NCI-H446 (cell line): ENCODE data around the gene KPNA6.
"Not testable (repeated sequence)": the region's sequence is repeated elsewhere in the genome, so short reads cannot be mapped to it uniquely, and the experiment has no call there.

Experiments used
- DNase-seq, 2 experiments: peaks; one replicate each; lab custom pipeline; 2025; lab: John Stamatoyannopoulos, UW

The KPNA6 gene

DNA sequence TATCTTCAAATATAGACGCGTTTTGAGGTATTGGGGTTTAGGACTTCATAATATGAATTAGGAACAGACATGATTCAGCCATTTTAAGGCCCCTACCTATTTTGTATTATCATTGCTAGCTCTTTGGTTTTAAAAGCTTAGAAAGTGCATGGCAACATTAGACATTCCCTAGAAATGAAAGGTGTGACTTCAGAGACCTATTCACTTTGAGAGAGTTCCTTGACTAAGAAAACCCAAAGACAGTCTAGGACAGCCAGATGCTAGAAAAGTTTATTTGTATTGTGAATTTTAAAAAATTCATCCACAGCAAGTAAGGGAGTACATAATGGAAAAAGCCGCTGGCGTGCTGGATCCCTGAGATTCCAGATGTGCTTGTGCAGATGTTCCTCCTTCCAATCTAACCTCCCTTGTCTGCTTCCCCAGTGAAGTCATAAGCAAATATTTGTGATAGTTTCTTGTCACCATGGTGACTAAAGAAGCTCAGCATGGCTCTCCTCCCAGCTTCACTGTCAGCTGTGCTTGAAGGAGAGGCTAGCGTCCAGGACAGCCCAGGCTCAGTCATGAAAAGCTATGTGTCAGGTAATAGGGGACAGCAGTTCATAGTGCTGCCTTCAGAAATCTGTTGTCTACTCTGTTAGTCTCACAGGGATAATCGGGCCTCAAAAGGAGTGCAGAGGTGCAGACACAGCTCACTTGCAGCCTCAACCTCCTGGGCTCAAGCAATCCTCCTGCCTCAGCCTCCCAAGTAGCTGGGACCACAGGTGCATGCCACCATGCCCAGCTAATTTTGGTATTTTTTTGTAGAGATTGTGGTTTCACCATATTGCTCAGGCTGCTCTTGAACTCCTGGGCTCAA lies 34.8 kb downstream of the KPNA6 start:
- no peak for DNase-seq

DNA sequence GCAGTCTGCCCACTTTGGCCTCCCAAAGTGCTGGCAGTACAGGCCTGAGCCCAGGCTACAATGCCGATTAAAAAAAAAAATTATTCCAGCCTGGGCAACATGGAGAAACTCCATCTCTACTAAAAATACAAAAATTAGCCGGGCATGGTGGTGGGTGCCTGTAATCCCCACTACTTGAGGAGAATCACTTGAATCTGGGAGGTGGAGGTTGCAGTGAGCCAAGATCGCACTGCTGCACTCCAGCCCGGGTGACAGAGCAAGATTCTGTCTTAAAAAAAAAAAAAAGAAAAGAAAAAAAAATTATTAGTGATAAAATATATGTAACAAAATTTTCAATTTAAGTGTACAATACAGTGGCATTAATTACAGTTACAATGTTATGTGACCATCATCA lies 35.4 kb downstream of the KPNA6 start:
- not testable (repeated sequence) for DNase-seq

DNA sequence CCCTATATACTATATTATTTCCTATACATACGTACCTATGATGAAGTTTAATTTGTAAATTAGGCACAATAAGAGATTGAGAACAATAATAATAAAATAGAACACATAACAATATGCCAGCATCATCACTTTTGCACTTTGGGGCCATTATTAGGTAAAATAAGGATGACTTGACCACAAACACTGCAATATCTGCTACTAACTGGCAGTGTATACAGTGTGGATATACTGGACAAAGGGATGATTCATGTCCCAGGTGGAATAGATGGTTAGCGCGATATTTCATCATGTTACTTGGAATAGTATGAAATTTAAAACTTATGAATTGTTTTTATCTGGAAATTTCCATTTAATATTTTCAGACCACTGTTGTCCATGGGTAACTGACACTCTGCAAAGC lies 36.2 kb downstream of the KPNA6 start:
- DNase-seq: no peak

- not testable (repeated sequence) for DNase-seq
Measured at GRCh38 chr1:32147799-32148198, 39.9 kb downstream of the KPNA6 start.

GRCh38 chr1:32150847-32151246 lies 43.0 kb downstream of the KPNA6 start:
- no peak for DNase-seq

- DNase-seq: peak; percentile 61 to 64
Measured at GRCh38 chr1:32151319-32151787, 43.5 kb downstream of the KPNA6 start.

- DNase-seq: no peak
Measured at GRCh38 chr1:32159189-32159588, 51.3 kb downstream of the KPNA6 start.

GRCh38 chr1:32163405-32163804 lies 55.5 kb downstream of the KPNA6 start:
- no peak for DNase-seq

- DNase-seq: not testable (repeated sequence)
Measured at GRCh38 chr1:32165633-32166032, 57.8 kb downstream of the KPNA6 start.

GRCh38 chr1:32170991-32171390 lies 63.1 kb downstream of the KPNA6 start:
- DNase-seq: no peak

- DNase-seq: no peak
Measured at GRCh38 chr1:32172621-32173245, 64.9 kb downstream of the KPNA6 start.

DNA sequence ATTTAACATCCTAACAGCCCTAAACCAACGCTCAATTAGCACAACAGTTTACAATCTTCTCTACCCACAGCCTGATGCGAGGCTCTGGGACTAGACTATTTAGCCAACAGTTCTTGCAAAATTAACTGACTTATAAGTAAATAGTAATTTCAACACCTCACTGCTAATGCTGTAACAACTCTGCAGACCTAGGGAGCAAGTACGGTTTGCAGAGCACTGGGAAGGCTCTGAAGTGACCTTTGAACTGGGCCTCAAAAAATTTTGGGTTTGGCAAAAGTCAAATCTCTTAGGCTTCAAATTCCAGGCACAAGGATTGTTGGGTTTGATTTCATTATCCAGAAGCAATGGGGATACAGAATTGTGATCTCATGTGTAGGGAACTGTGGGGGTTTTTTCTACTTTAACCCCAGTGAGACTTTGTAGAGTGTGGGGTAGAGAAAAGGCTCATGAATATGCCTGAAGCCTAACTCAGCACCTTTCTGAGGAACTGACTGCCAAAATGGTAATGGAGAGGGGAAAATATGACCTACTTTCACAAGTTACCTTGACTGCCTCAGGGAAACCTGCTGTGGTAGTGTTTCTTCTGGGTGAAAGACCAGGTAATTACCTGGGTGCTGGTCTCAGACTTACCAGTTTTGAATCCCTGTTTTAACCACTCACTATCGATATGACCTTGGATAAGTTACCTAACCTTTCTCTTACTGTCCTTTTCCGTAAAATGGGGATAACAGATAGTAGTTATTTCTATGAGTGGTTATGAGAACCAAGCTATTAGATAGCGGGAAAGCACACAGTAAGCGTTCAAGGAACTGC lies 70.7 kb downstream of the KPNA6 start:
- DNase-seq: no peak

- peak in 1 of 2 experiments; percentile 73 for DNase-seq
Measured at GRCh38 chr1:32179193-32179442, 71.3 kb downstream of the KPNA6 start.

DNA sequence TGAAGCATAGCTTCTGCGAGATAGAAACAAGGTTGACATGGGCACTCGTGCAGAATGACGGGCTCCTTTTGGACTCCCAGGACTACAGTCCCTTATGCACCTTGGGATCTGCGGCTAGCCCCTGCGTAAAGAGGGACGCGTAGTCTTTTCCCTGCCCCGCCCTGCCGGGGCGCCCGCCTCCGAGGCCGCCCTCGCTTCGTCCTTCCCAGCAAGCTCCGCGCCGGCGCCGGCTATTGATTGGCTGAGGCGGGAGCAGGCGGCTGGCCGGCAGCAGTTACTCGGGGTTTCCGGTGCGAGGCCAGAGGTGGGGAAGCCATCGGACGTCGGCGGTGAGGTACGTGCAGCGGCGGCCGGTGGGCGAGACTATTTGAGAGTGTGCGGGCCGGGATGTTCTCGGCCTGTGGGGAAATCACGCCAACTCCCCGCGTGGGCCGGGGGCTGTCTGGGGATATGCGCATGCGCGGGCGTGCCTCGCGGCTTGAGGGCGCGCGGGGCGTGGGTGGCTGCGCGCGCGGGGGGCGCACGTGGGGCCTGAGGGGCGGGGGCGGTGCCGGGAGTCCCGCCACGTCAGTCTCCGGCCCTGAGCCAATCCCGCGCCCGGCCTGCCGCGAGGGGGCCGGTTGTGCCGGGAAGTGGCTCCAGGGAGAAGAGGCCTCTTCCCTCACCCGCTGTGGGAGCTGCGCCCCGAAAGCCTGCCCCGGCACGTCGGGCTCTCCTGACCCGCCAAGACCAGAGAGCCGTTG lies 71.8 kb downstream of the KPNA6 start, which contains the start of gene TXLNA:
Gene TXLNA (plus strand): TSS at position 233 of the 743 bp plus-strand sequence. CDS start 671 bp downstream, outside the sequence.
- DNase-seq: peak; percentile 84 to 91

DNA sequence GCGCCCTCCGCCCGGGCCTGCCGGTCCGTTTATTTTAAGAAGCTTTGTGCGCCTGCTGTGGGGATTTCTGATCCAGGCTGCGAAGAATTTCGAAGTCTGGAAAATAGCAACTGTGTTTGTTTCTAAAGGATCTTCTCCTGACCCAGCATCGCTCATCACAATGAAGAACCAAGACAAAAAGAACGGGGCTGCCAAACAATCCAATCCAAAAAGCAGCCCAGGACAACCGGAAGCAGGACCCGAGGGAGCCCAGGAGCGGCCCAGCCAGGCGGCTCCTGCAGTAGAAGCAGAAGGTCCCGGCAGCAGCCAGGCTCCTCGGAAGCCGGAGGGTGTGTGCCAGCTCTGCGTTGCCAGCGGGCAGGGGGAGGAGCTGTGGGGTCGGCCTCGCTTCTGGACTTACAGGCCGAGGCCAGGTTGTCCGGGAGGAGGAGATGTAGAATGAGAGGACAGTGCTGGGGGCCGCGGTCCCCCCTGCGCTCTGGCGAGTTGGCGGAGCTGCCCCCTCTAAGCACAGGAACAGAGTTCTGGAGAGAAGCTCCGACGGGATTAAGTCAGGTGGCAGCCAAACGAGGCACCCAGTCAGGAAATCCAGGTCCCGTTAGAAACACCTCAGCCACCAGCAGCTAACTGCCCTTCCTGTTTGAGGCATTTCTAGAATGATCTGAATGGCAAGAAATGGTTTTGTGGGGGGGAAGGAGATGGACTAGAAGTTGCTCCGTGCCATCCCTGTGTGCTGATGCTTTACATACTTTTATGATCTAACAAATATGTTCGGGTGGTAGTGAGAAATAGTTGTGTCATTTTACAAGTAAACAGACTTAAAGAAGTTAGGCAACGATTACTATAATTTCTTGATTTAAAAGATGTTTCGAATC lies 72.6 kb downstream of the KPNA6 start:
- peak in 1 of 2 experiments; percentile 39 for DNase-seq

GRCh38 chr1:32181065-32181464 lies 73.2 kb downstream of the KPNA6 start:
- no peak for DNase-seq

- DNase-seq: no peak
Measured at GRCh38 chr1:32181563-32181962, 73.7 kb downstream of the KPNA6 start.

DNA sequence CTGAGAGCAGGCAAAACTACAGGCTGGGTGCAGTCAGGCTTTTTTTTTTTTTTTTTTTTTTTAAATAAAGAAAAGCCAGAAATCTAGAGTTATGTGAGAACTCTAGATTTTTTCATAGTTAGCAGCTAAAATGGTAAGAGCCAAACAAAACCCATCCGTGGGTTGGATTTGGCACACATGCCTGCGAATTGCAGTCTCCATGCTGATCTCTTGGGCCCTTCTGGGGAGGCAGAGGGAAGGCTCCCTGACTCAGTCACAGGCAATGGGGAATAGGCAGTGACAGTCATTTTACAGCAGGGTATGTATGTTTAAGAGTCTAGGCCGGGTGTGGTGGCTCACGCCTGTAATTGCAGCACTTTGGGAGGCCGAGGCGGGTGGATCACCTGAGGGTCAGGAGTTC lies 74.2 kb downstream of the KPNA6 start:
- no peak for DNase-seq

- no peak for DNase-seq
Measured at GRCh38 chr1:32184650-32185049, 76.8 kb downstream of the KPNA6 start.

- DNase-seq: no peak
Measured at GRCh38 chr1:32186077-32186476, 78.2 kb downstream of the KPNA6 start.

DNA sequence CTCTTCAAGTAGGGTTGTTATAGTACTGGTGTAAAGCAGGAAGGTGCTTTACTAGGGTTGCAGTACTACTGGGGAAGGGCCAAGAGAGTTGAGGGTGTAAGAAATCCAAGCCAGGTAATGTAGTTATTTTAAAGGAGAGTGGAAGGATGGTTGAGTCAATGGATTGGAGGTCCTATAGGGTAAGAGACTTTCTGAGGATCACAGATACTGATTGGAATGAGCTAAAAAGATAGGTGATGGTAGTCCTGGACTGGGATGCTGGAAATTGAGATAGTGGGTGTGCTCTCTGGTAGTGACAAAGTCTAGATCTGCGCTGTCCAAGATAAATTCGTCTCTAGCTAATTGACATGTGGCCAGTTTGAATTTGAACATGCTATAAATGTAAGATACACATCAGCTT lies 78.6 kb downstream of the KPNA6 start:
- no peak for DNase-seq
